Keratinocyte (primary cell): ENCODE measurements around the gene CHAF1A.

Experiments
- EZH2 ChIP-seq: IDR thresholded peaks from one replicate; pipeline ENCODE4 v1.6.1; 2012; ENCODE audit warnings: inconsistent platforms, mild to moderate bottlenecking, low read length, moderate library complexity
- TF ChIP-seq, protein P1 (sequence below), 3 experiments: IDR thresholded peaks in 1 of 3; conservative IDR thresholded peaks in 1 of 3; optimal IDR thresholded peaks in 1 of 3; 2 replicates in 2 of 3; 3 replicates in 1 of 3; pipeline versions ENCODE3 to v1.5.1; 2011; ENCODE audit warnings: low read length in 3 of 3, mild to moderate bottlenecking in 3 of 3, moderate library complexity in 2 of 3, control low read depth in 1 of 3, inconsistent platforms in 1 of 3; ENCODE audit not compliant: insufficient read depth in 2 of 3; ENCODE audit errors: extremely low read depth in 1 of 3

DNA sequence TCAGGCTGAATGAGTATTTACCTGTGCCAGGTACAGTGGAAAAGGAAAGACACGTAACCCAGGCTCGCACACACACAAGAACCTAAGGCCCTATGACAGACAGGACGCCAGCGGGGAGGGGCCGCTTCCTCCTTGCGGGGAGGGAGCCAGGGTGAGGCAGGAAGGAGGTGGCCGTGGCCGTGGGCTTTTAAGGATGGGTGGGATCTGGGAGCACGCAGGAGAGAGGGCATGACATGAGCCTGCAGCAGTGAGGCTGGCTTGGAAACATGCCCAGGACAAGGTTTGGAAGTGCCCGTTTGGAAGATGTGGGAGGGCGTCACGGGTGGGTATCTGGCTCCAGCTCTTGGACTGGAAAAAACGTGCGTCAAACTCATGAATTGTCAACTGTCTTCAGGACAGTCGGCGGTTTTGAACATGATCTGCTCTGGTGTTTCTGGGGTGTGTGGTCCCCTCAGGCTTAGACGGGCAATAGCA lies 22.1 kb upstream of the CHAF1A start:
- TF ChIP-seq, protein P1, sequence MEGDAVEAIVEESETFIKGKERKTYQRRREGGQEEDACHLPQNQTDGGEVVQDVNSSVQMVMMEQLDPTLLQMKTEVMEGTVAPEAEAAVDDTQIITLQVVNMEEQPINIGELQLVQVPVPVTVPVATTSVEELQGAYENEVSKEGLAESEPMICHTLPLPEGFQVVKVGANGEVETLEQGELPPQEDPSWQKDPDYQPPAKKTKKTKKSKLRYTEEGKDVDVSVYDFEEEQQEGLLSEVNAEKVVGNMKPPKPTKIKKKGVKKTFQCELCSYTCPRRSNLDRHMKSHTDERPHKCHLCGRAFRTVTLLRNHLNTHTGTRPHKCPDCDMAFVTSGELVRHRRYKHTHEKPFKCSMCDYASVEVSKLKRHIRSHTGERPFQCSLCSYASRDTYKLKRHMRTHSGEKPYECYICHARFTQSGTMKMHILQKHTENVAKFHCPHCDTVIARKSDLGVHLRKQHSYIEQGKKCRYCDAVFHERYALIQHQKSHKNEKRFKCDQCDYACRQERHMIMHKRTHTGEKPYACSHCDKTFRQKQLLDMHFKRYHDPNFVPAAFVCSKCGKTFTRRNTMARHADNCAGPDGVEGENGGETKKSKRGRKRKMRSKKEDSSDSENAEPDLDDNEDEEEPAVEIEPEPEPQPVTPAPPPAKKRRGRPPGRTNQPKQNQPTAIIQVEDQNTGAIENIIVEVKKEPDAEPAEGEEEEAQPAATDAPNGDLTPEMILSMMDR (optimal IDR thresholded peaks at IDR 0.05 in 1 of 3, IDR thresholded peaks at IDR 0.05 in 1 of 3, conservative IDR thresholded peaks at IDR 0.05 in 1 of 3; ENCODE audit: extremely low read depth in 1 of 3, insufficient read depth in 2 of 3, low read length in 3 of 3), result no peak
- TF ChIP-seq EZH2, result no peak
